Measurements from ENCODE around the gene TOMM22. TPM values are rescaled to one million over a fixed set of nuclear protein-coding genes. Genes with fewer than 3 reads are reported as not detected.

TOMM22 gene
- total and polyA plus RNA-seq, 8 donors = 11.6 to 35.8 (median 27.4) TPM

DNA sequence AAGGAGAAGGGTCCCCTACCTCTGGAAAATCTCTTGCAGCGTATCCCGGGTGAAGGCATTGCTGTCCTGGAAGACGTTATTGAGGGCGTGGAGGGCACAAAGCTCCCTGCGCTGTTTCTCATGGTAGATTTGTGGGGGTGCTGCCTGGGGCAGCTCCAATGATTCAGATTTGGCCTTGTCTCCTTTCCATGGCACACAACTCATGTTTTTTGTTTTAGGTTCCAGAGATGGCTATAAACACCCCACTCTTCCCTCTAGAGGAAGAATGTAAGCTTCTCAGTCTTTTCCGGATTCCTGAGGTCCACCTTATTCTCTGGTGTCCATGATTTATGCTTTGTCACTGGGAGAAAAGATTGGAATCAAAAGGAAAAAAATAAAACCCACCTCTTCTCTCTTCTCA lies 18.0 kb downstream of the TOMM22 start:
- Histone ChIP-seq H3K4me3 (peak overlapping the region; percentile 47 to 70 (median 62)), H3K9me3 (no peaks in the 10 kb centered on the region), H3K27me3 (no peaks in the 10 kb centered on the region), H3K4me1 (peaks cover 38 to 43% (median 43%) of the 10 kb centered on the region in 3 donors), H3K36me3 (no peaks in the 10 kb centered on the region), H3K27ac (peak overlapping the region; percentile 94 to 99 (median 97))
- no peak for DNase-seq
- 15 to 22% methylated on average over 6 of the region's 6 CpGs for WGBS, 2 donors
- no peak for ATAC-seq
- TF ChIP-seq, protein P1, sequence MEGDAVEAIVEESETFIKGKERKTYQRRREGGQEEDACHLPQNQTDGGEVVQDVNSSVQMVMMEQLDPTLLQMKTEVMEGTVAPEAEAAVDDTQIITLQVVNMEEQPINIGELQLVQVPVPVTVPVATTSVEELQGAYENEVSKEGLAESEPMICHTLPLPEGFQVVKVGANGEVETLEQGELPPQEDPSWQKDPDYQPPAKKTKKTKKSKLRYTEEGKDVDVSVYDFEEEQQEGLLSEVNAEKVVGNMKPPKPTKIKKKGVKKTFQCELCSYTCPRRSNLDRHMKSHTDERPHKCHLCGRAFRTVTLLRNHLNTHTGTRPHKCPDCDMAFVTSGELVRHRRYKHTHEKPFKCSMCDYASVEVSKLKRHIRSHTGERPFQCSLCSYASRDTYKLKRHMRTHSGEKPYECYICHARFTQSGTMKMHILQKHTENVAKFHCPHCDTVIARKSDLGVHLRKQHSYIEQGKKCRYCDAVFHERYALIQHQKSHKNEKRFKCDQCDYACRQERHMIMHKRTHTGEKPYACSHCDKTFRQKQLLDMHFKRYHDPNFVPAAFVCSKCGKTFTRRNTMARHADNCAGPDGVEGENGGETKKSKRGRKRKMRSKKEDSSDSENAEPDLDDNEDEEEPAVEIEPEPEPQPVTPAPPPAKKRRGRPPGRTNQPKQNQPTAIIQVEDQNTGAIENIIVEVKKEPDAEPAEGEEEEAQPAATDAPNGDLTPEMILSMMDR (IDR thresholded peaks at IDR 0.05) = no peak
- FAIRE-seq = no peak
- intact Hi-C loops (cut with DNase I) = no loop called here

- 0% methylated on average over 28 to 57 of the region's 57 CpGs for WGBS, 2 donors
- peak overlapping the region; percentile 47 to 70 (median 62) for H3K4me3 ChIP-seq
- intact Hi-C loops (cut with DNase I) = no loop called here
- H3K27ac ChIP-seq = peak overlapping the region; percentile 94 to 99 (median 97)
- no peaks in the 10 kb centered on the region for H3K9me3 ChIP-seq
- DNase-seq (peak in 4 of 6 donors; percentile 62 to 88 (median 82)), FAIRE-seq (no peak), ATAC-seq (peak; percentile 26 to 49 (median 30))
- H3K27me3 ChIP-seq = no peaks in the 10 kb centered on the region
- H3K4me1 ChIP-seq = peaks cover 38 to 46% (median 43%) of the 10 kb centered on the region in 3 donors
- TF ChIP-seq, protein P1 (IDR thresholded peaks at IDR 0.05) = no peak
- H3K36me3 ChIP-seq = no peaks in the 10 kb centered on the region
Observed at GRCh38 chr22:38700270-38700788, 18.6 kb downstream of the TOMM22 start.

DNA sequence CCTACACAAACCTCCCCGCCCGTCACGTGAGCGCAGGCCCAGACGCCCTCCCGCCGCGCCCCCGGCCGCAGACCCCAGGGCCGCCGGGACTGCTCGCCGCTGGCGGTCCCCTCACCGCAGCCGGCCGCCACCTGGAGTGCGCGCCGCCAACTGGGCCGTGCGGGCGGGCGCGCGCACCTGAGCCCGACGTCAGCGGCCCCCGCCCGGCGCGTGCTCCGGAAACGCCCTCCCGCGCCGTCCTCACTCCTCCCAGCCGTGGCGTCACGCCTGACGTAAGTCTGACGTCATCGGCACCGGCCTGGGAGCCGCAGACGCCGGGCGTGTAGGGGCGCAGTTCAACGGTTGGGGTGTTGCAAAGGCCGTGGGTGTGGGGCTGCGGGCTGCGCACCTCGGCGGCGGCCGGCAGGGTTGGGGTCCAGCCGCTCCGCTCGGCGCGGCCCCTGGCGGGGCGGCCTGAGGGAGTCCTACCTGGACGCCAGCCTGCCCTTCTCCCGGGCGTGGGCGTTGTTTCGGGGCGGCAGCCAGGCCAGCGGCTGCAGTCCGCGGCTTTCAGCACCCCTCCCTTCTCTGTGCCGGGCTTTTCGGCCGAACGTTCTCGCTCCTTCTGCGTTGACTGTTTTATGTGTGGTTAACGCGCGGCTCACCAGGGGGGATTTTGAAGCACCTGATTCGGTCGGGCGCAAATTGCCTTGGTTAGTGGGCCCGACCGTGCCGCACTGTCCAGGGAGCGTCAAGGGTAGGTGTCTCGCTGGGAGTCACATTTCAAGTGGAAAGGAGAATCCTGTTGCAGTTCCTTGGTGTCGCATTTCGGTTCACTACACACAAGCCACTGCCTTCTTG lies 19.3 kb downstream of the TOMM22 start, which contains the start of gene JOSD1:
JOSD1 (minus strand) TSS at position 155 of the 840 bp plus-strand sequence. CDS start 956 bp downstream, outside the sequence.
- 0 to 1% methylated on average over 59 to 94 of the region's 94 CpGs for WGBS, 2 donors
- H3K4me3 ChIP-seq = peak within 1 kb of the TSS; percentile 48 to 70 (median 62)
- H3K27ac ChIP-seq = peak within 1 kb of the TSS; percentile 94 to 99 (median 97)
- FAIRE-seq (no peak), ATAC-seq (peak; percentile 58 to 76 (median 70)), DNase-seq (peak; percentile 92 to 99 (median 96))
- intact Hi-C loops (cut with DNase I) = no loop called here
- no peaks in the 10 kb centered on the region for H3K9me3 ChIP-seq
- H3K27me3 ChIP-seq = no peaks in the 10 kb centered on the region
- TF ChIP-seq, protein P1 (IDR thresholded peaks at IDR 0.05) = no peak
- H3K4me1 ChIP-seq = peaks cover 35 to 46% (median 43%) of the 10 kb centered on the region in 3 donors
- H3K36me3 ChIP-seq = no peaks in the 10 kb centered on the region

GRCh38 chr22:38704654-38705234 lies 23.0 kb downstream of the TOMM22 start:
- FAIRE-seq (no peak), DNase-seq (no peak), ATAC-seq (no peak)
- peak overlapping the region; percentile 43 to 91 (median 75) for H3K27ac ChIP-seq
- H3K9me3 ChIP-seq = no peaks in the 10 kb centered on the region
- no peaks in the 10 kb centered on the region for H3K27me3 ChIP-seq
- peaks cover 18 to 32% (median 29%) of the 10 kb centered on the region in 3 donors for H3K4me1 ChIP-seq
- peak overlapping the region in 2 of 4 donors; percentile 25 to 33 for H3K4me3 ChIP-seq
- intact Hi-C loops (cut with DNase I) = no loop called here
- TF ChIP-seq, protein P1 (IDR thresholded peaks at IDR 0.05) = no peak
- H3K36me3 ChIP-seq = no peaks in the 10 kb centered on the region
- 3 to 5% methylated on average over 10 of the region's 10 CpGs for WGBS, 2 donors

All from pancreas (tissue), 10 donors.